ENCODE data around the gene MYO9A.

GRCh38 chr15:72139667-72140066, 21.7 kb upstream of the MYO9A start:
- no peak for TF ChIP-seq CTCF (IDR thresholded peaks at IDR 0.05)
- no peak for TF ChIP-seq POLR2A (IDR thresholded peaks at IDR 0.05)
